ENCODE data around the gene ACTG2.

The ACTG2 gene

DNA sequence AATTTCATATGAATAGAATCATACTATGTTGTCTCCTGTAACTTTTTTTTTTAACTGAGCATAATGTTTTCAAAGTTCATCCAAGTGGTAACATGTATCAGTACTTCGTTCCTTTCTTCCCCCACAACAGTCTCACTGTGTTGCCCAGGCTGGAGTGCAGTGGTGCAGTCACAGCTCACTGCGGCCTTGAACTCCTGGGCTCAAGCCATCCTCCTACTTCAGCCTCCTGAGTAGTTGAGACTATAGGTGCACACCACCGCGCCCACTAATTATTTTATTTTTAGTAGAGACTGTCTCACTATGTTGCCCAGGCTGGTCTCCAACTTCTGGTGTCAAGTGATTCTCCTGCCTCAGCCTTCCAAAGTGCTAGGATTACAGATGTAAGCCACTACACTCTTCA lies 68.5 kb downstream of the ACTG2 start:
- no peak overlapping the region for H2BK5ac ChIP-seq (ENCODE audit: low read length)
- peaks cover 0 to 2% of the 10 kb centered on the region in 2 donors for H3K9me3 ChIP-seq (replicated peaks in 1 of 2; ENCODE audit: control insufficient read depth in 2 of 2, insufficient read depth in 1 of 2, low read depth in 1 of 2, low read length in 2 of 2)
- H3K9ac ChIP-seq (ENCODE audit: low read depth, low read length, poor library complexity), result no peak overlapping the region
- no peak overlapping the region for H3K14ac ChIP-seq (ENCODE audit: low read length)
- H3K36me3 ChIP-seq (replicated peaks in 1 of 2; ENCODE audit: control insufficient read depth in 2 of 2, insufficient read depth in 2 of 2, low read length in 2 of 2), result peaks cover 10 to 48% of the 10 kb centered on the region in 2 donors
- H3K18ac ChIP-seq (ENCODE audit: low read length), result no peak overlapping the region
- H2BK120ac ChIP-seq (ENCODE audit: low read depth, low read length), result no peak overlapping the region
- H3K27me3 ChIP-seq (ENCODE audit: control insufficient read depth in 3 of 3, insufficient read depth in 3 of 3, low read depth in 1 of 3, low read length in 3 of 3), result no peaks in the 10 kb centered on the region
- no peak overlapping the region for H3K27ac ChIP-seq (replicated peaks; ENCODE audit: low read length)
- no peak overlapping the region for H2BK12ac ChIP-seq (ENCODE audit: low read length)
- H3K4ac ChIP-seq (ENCODE audit: low read length), result no peak overlapping the region
- no peak overlapping the region for H2AK5ac ChIP-seq (ENCODE audit: low read depth, low read length)
- H3K4me1 ChIP-seq (ENCODE audit: control insufficient read depth in 2 of 2, insufficient read depth in 1 of 2, low read depth in 1 of 2, low read length in 2 of 2), result no peaks in the 10 kb centered on the region
- no peak overlapping the region for H4K91ac ChIP-seq (ENCODE audit: low read depth, low read length, poor library complexity)
- no peak overlapping the region for H2BK15ac ChIP-seq (ENCODE audit: low read length)
- DNase-seq (ENCODE audit: low spot score), result no peak
- no peaks in the 10 kb centered on the region for H3K79me1 ChIP-seq (ENCODE audit: low read depth, low read length)
- H3K23ac ChIP-seq (ENCODE audit: low read depth, low read length, poor library complexity), result no peak overlapping the region
- H3K4me2 ChIP-seq (ENCODE audit: insufficient read depth, low read length, poor library complexity, severe bottlenecking), result no peak overlapping the region
- no peak overlapping the region for H2AFZ ChIP-seq (ENCODE audit: low read length)
- no peak overlapping the region for H4K8ac ChIP-seq (ENCODE audit: low read depth, low read length)
- no CpG with 5 or more reads among the region's 4 CpGs for WGBS, 2 donors (ENCODE audit: extremely low coverage in 2 of 2, insufficient read length in 2 of 2, insufficient replicate concordance in 1 of 2)
- no peak overlapping the region for H3K4me3 ChIP-seq (ENCODE audit: low read length in 2 of 2)

DNA sequence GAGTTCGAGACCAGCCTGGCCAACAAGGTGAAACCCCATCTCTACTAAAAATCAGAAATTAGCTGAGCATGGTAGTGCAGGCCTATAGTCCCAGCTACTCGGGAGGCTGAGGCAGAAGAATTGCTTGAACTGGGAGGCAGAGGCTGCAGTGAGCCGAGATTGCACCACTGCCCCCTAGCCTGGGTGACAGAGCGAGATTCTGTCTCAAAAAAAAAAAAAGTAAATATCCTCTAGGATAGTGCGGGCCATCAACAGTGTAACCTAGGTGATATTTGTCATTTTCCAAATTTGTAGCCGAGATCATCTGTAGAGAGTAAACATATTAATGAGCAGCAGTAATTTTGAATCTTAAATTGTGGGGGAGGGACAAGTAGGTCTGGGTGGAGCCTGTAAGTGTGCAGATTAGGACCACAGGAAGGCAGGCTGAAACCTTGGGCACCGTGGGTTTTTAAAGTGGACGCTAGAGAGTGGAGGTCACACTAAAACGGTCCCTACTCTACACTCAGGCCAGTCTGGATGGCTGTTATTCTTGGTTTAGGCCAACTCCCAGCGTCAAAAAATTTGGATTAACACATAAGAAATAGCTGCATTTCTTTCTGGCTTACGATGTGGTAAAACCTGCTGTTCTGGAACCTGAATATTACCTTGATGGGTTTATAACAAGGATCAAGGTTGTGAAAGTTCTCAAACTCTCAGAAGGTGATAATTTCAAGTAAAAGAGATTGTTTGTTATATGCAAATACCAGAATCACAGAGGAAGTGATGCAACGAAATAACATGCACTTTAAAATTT lies 69.2 kb downstream of the ACTG2 start:
- Histone ChIP-seq H3K18ac (ENCODE audit: low read length) (no peak overlapping the region), H3K27ac (replicated peaks; ENCODE audit: low read length) (no peak overlapping the region), H3K4me2 (ENCODE audit: insufficient read depth, low read length, poor library complexity, severe bottlenecking) (no peak overlapping the region), H3K27me3 (ENCODE audit: control insufficient read depth in 3 of 3, insufficient read depth in 3 of 3, low read depth in 1 of 3, low read length in 3 of 3) (no peaks in the 10 kb centered on the region), H3K9me3 (replicated peaks in 1 of 2; ENCODE audit: control insufficient read depth in 2 of 2, insufficient read depth in 1 of 2, low read depth in 1 of 2, low read length in 2 of 2) (peaks cover 0 to 2% of the 10 kb centered on the region in 2 donors), H2AK5ac (ENCODE audit: low read depth, low read length) (no peak overlapping the region), H3K36me3 (replicated peaks in 1 of 2; ENCODE audit: control insufficient read depth in 2 of 2, insufficient read depth in 2 of 2, low read length in 2 of 2) (peaks cover 8 to 40% of the 10 kb centered on the region in 2 donors), H4K91ac (ENCODE audit: low read depth, low read length, poor library complexity) (no peak overlapping the region), H3K4ac (ENCODE audit: low read length) (no peak overlapping the region), H3K4me3 (ENCODE audit: low read length in 2 of 2) (no peak overlapping the region), H3K79me1 (ENCODE audit: low read depth, low read length) (no peaks in the 10 kb centered on the region), H2BK5ac (ENCODE audit: low read length) (no peak overlapping the region), H3K4me1 (ENCODE audit: control insufficient read depth in 2 of 2, insufficient read depth in 1 of 2, low read depth in 1 of 2, low read length in 2 of 2) (no peaks in the 10 kb centered on the region), H3K9ac (ENCODE audit: low read depth, low read length, poor library complexity) (no peak overlapping the region), H4K8ac (ENCODE audit: low read depth, low read length) (no peak overlapping the region), H2BK15ac (ENCODE audit: low read length) (no peak overlapping the region), H3K14ac (ENCODE audit: low read length) (no peak overlapping the region), H2BK12ac (ENCODE audit: low read length) (no peak overlapping the region), H2AFZ (ENCODE audit: low read length) (no peak overlapping the region), H2BK120ac (ENCODE audit: low read depth, low read length) (no peak overlapping the region), H3K23ac (ENCODE audit: low read depth, low read length, poor library complexity) (no peak overlapping the region)
- WGBS, 2 donors (ENCODE audit: extremely low coverage in 2 of 2, insufficient read length in 2 of 2, insufficient replicate concordance in 1 of 2), result no CpG with 5 or more reads among the region's 12 CpGs
- no peak for DNase-seq (ENCODE audit: low spot score)

DNA sequence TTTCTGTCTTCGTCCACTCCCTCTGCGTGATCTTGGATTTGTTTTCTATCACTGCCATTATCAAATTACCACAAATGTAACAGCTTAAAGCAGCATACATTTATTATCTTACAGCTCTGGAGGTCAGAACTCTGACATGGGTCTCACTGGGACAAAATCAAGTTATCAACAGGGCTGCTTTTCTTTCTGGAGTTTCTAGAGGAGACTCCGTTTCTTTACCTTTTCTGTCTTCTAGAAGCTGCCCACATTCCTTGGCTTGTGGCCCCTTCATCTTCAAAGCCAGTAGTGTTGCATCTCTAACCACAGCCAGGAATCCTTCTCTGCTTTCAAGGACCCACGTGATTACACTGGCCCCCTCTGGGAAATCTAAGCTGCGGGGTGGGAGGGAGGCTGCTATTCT lies 70.0 kb downstream of the ACTG2 start:
- Histone ChIP-seq H3K9me3 (replicated peaks in 1 of 2; ENCODE audit: control insufficient read depth in 2 of 2, insufficient read depth in 1 of 2, low read depth in 1 of 2, low read length in 2 of 2) (peaks cover 0 to 2% of the 10 kb centered on the region in 2 donors), H2AK5ac (ENCODE audit: low read depth, low read length) (no peak overlapping the region), H3K14ac (ENCODE audit: low read length) (no peak overlapping the region), H3K23ac (ENCODE audit: low read depth, low read length, poor library complexity) (no peak overlapping the region), H2BK120ac (ENCODE audit: low read depth, low read length) (no peak overlapping the region), H3K27me3 (ENCODE audit: control insufficient read depth in 3 of 3, insufficient read depth in 3 of 3, low read depth in 1 of 3, low read length in 3 of 3) (no peaks in the 10 kb centered on the region), H3K27ac (replicated peaks; ENCODE audit: low read length) (no peak overlapping the region), H3K4me1 (ENCODE audit: control insufficient read depth in 2 of 2, insufficient read depth in 1 of 2, low read depth in 1 of 2, low read length in 2 of 2) (no peaks in the 10 kb centered on the region), H2BK15ac (ENCODE audit: low read length) (no peak overlapping the region), H3K36me3 (replicated peaks in 1 of 2; ENCODE audit: control insufficient read depth in 2 of 2, insufficient read depth in 2 of 2, low read length in 2 of 2) (peaks cover 8 to 33% of the 10 kb centered on the region in 2 donors), H2BK5ac (ENCODE audit: low read length) (no peak overlapping the region), H4K8ac (ENCODE audit: low read depth, low read length) (no peak overlapping the region), H3K4me2 (ENCODE audit: insufficient read depth, low read length, poor library complexity, severe bottlenecking) (no peak overlapping the region), H3K79me1 (ENCODE audit: low read depth, low read length) (no peaks in the 10 kb centered on the region), H3K4me3 (ENCODE audit: low read length in 2 of 2) (no peak overlapping the region), H3K18ac (ENCODE audit: low read length) (no peak overlapping the region), H3K4ac (ENCODE audit: low read length) (no peak overlapping the region), H2BK12ac (ENCODE audit: low read length) (no peak overlapping the region), H4K91ac (ENCODE audit: low read depth, low read length, poor library complexity) (no peak overlapping the region), H2AFZ (ENCODE audit: low read length) (no peak overlapping the region), H3K9ac (ENCODE audit: low read depth, low read length, poor library complexity) (no peak overlapping the region)
- no CpG with 5 or more reads among the region's 5 CpGs for WGBS, 2 donors (ENCODE audit: extremely low coverage in 2 of 2, insufficient read length in 2 of 2, insufficient replicate concordance in 1 of 2)
- no peak for DNase-seq (ENCODE audit: low spot score)

DNA sequence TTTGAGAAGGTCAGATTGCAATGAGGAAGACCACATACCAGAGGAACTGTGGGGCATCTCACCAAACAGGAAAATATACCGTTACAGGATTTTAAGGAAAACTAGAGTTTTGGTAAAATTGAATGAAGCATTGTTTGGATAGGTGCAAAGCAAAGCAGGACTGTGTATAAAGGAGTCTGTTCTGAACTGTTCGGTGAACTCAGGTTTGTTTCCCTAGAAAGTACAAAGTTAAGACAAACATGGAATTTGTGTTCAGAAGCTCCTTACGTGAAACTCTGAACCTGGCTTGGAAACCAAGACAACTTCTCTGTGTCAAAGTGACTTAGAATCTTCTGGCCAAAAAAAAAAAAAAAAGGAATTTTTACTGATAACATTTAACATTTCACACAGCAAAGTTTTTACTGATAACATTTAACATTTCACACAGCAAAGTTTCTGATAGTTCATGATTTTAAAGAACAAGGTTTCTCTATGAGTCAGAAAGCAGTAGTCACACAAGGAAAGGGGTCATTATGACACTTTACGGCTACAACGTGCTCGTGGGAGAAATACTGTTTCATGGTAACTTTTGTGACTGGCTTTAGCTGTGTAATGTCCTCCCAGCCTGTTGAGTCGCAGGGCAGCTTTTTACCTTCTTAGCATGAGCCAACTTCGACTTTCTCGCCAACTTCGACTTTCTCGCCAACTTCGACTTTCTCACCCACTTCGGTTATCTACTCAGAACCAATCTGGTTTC lies 70.7 kb downstream of the ACTG2 start:
- Histone ChIP-seq H3K18ac (ENCODE audit: low read length) (no peak overlapping the region), H2BK5ac (ENCODE audit: low read length) (no peak overlapping the region), H2AFZ (ENCODE audit: low read length) (no peak overlapping the region), H3K79me1 (ENCODE audit: low read depth, low read length) (no peaks in the 10 kb centered on the region), H4K8ac (ENCODE audit: low read depth, low read length) (no peak overlapping the region), H3K4me2 (ENCODE audit: insufficient read depth, low read length, poor library complexity, severe bottlenecking) (no peak overlapping the region), H2BK15ac (ENCODE audit: low read length) (no peak overlapping the region), H3K9ac (ENCODE audit: low read depth, low read length, poor library complexity) (no peak overlapping the region), H4K91ac (ENCODE audit: low read depth, low read length, poor library complexity) (no peak overlapping the region), H3K14ac (ENCODE audit: low read length) (no peak overlapping the region), H3K23ac (ENCODE audit: low read depth, low read length, poor library complexity) (no peak overlapping the region), H3K36me3 (replicated peaks in 1 of 2; ENCODE audit: control insufficient read depth in 2 of 2, insufficient read depth in 2 of 2, low read length in 2 of 2) (peaks cover 3 to 25% of the 10 kb centered on the region in 2 donors), H3K27me3 (ENCODE audit: control insufficient read depth in 3 of 3, insufficient read depth in 3 of 3, low read depth in 1 of 3, low read length in 3 of 3) (no peaks in the 10 kb centered on the region), H2BK120ac (ENCODE audit: low read depth, low read length) (no peak overlapping the region), H3K4me3 (ENCODE audit: low read length in 2 of 2) (no peak overlapping the region), H3K4ac (ENCODE audit: low read length) (no peak overlapping the region), H3K4me1 (ENCODE audit: control insufficient read depth in 2 of 2, insufficient read depth in 1 of 2, low read depth in 1 of 2, low read length in 2 of 2) (no peaks in the 10 kb centered on the region), H3K27ac (replicated peaks; ENCODE audit: low read length) (no peak overlapping the region), H3K9me3 (replicated peaks in 1 of 2; ENCODE audit: control insufficient read depth in 2 of 2, insufficient read depth in 1 of 2, low read depth in 1 of 2, low read length in 2 of 2) (peaks cover 0 to 2% of the 10 kb centered on the region in 2 donors), H2BK12ac (ENCODE audit: low read length) (no peak overlapping the region), H2AK5ac (ENCODE audit: low read depth, low read length) (no peak overlapping the region)
- no peak for DNase-seq (ENCODE audit: low spot score)
- 100% methylated on average over 5 of the region's 13 CpGs; no CpG with 5 or more reads in 1 of the 2 donors for WGBS, 2 donors (ENCODE audit: extremely low coverage in 2 of 2, insufficient read length in 2 of 2, insufficient replicate concordance in 1 of 2)
